Measurements from ENCODE around the gene ESR2.

The ESR2 gene

DNA sequence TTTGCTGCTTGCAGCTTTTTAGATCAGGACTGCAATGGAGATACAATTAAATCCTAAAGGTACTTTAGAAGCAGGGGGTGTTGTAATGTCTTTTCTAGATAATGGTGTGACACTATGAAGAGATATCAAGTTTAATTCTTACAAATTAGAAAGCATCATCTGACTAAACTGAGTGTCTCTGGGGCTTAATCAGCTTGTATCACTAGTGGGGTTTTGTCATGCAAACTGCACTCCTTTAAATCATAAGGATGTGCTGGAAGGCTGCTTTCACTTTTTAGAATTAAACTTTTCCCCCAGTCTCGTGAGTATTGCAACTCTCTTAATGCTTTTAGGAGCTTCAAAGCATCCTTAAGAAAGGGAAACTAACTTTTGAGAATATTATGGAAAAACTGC lies 218.6 kb downstream of the ESR2 start:
- Histone ChIP-seq H3K4me3 (ENCODE audit: low read length) (no peak overlapping the region), H2BK5ac (ENCODE audit: low read length) (no peak overlapping the region), H4K8ac (ENCODE audit: low read depth, low read length) (no peak overlapping the region), H3K9ac (ENCODE audit: low read length) (no peak overlapping the region), H3K79me1 (ENCODE audit: low read length) (no peaks in the 10 kb centered on the region), H2AK5ac (ENCODE audit: low read length) (no peak overlapping the region), H4K5ac (ENCODE audit: low read length) (no peak overlapping the region), H3K4me1 (ENCODE audit: control insufficient read depth, low read depth, low read length) (no peaks in the 10 kb centered on the region), H3K4ac (ENCODE audit: low read depth, low read length) (no peak overlapping the region), H3K27me3 (ENCODE audit: insufficient read depth, low read length, poor library complexity) (no peaks in the 10 kb centered on the region), H2BK15ac (replicated peaks; ENCODE audit: low read depth) (no peak overlapping the region), H3K27ac (ENCODE audit: low read depth, low read length) (no peak overlapping the region), H2BK120ac (ENCODE audit: low read depth, low read length) (no peak overlapping the region), H3K18ac (ENCODE audit: low read length) (no peak overlapping the region), H3K4me2 (ENCODE audit: low read length) (no peak overlapping the region), H3K36me3 (ENCODE audit: control insufficient read depth, insufficient read depth, low read length) (no peaks in the 10 kb centered on the region), H3K56ac (ENCODE audit: low read length) (no peak overlapping the region), H3K23ac (ENCODE audit: low read length) (no peak overlapping the region), H3K79me2 (ENCODE audit: control insufficient read depth, insufficient read depth, low read length) (no peaks in the 10 kb centered on the region)
- no peak for DNase-seq
- no CpG with 5 or more reads among the region's 1 CpG for WGBS (ENCODE audit: extremely low coverage, insufficient coverage, low lambda C conversion rate)

DNA sequence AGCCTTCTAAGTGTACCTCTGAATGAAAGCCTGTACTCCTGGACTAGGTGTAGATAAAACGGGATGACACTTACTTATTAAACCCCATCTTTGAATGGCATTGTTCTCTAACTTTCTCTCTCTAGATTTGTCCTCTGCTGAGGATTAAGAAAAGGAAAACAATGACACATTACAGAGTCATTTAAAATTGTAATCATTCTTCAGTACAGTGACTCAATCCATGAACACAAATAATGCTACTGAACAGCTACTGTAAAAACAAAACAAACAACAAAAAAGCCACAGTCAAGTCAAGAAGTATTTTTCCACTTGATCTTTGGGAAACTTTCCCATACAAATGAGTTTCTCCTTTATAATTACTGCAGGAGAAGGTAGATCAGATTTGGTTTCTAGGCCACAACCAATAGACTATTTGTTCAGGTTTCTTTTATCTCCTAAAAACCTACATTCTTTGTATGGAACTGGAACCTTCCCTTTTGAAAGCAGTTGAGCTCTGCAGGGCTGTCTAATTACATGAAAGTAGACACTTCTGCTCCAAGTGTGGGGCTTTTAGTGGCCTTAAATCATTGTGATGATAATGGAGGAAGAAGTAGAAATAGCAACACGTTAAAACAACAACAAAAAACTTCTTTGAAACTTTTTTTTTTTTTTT lies 219.1 kb downstream of the ESR2 start:
- Histone ChIP-seq H3K27ac (ENCODE audit: low read depth, low read length) (no peak overlapping the region), H3K4ac (ENCODE audit: low read depth, low read length) (no peak overlapping the region), H3K79me1 (ENCODE audit: low read length) (no peaks in the 10 kb centered on the region), H2BK15ac (replicated peaks; ENCODE audit: low read depth) (no peak overlapping the region), H3K4me2 (ENCODE audit: low read length) (no peak overlapping the region), H3K23ac (ENCODE audit: low read length) (no peak overlapping the region), H3K4me3 (ENCODE audit: low read length) (no peak overlapping the region), H2BK120ac (ENCODE audit: low read depth, low read length) (no peak overlapping the region), H3K27me3 (ENCODE audit: insufficient read depth, low read length, poor library complexity) (no peaks in the 10 kb centered on the region), H3K56ac (ENCODE audit: low read length) (no peak overlapping the region), H4K5ac (ENCODE audit: low read length) (no peak overlapping the region), H3K9ac (ENCODE audit: low read length) (no peak overlapping the region), H4K8ac (ENCODE audit: low read depth, low read length) (no peak overlapping the region), H2AK5ac (ENCODE audit: low read length) (no peak overlapping the region), H3K79me2 (ENCODE audit: control insufficient read depth, insufficient read depth, low read length) (no peaks in the 10 kb centered on the region), H3K36me3 (ENCODE audit: control insufficient read depth, insufficient read depth, low read length) (no peaks in the 10 kb centered on the region), H2BK5ac (ENCODE audit: low read length) (no peak overlapping the region), H3K4me1 (ENCODE audit: control insufficient read depth, low read depth, low read length) (no peaks in the 10 kb centered on the region), H3K18ac (ENCODE audit: low read length) (no peak overlapping the region)
- no peak for DNase-seq
- WGBS (ENCODE audit: extremely low coverage, insufficient coverage, low lambda C conversion rate), result no CpG with 5 or more reads among the region's 2 CpGs

DNA sequence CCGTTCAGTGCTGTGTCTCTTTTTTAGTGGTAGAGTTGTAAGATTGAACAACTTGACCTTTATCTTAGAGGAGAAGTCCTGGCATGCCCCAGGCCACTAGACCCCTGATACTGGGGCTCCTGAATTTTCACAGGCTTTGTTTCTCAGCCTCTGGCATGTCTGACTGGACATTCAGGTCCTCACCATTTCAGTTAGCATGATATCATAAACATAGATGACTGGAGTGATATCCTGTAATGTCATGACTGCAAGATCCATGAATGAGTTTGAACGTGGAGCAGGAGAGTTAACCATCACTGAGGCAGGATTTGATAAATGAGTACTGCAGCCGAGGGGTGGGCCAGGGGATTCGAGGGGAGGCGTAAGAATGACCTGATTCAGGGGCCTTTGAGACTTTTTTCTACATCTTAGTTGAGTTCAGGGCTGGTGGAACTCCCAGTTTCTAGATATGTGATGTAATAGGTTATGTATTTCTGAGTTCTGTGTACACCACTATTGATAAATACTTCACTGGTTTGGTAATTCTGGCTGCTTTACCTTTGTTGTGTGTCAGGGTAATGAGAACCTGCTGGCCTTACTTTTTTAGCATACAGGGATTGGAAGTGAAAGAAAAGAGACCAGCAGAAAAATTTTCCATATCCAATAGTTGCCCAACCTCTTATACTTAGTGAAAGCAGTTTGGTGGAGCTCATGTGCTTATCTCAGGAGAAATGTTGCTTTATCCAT lies 224.4 kb downstream of the ESR2 start:
- no peaks in the 10 kb centered on the region for H3K79me1 ChIP-seq (ENCODE audit: low read length)
- no peak overlapping the region for H2BK120ac ChIP-seq (ENCODE audit: low read depth, low read length)
- H2AK5ac ChIP-seq (ENCODE audit: low read length), result no peak overlapping the region
- H3K27me3 ChIP-seq (ENCODE audit: insufficient read depth, low read length, poor library complexity), result no peaks in the 10 kb centered on the region
- H3K4ac ChIP-seq (ENCODE audit: low read depth, low read length), result no peak overlapping the region
- H3K9ac ChIP-seq (ENCODE audit: low read length), result no peak overlapping the region
- no peak overlapping the region for H3K4me2 ChIP-seq (ENCODE audit: low read length)
- no peak for DNase-seq
- H3K18ac ChIP-seq (ENCODE audit: low read length), result no peak overlapping the region
- no peaks in the 10 kb centered on the region for H3K4me1 ChIP-seq (ENCODE audit: control insufficient read depth, low read depth, low read length)
- H4K8ac ChIP-seq (ENCODE audit: low read depth, low read length), result no peak overlapping the region
- no peak overlapping the region for H3K27ac ChIP-seq (ENCODE audit: low read depth, low read length)
- H3K56ac ChIP-seq (ENCODE audit: low read length), result no peak overlapping the region
- H4K5ac ChIP-seq (ENCODE audit: low read length), result no peak overlapping the region
- H3K23ac ChIP-seq (ENCODE audit: low read length), result no peak overlapping the region
- no peak overlapping the region for H3K4me3 ChIP-seq (ENCODE audit: low read length)
- H3K79me2 ChIP-seq (ENCODE audit: control insufficient read depth, insufficient read depth, low read length), result no peaks in the 10 kb centered on the region
- no peak overlapping the region for H2BK5ac ChIP-seq (ENCODE audit: low read length)
- no peaks in the 10 kb centered on the region for H3K36me3 ChIP-seq (ENCODE audit: control insufficient read depth, insufficient read depth, low read length)
- no CpG with 5 or more reads among the region's 5 CpGs for WGBS (ENCODE audit: extremely low coverage, insufficient coverage, low lambda C conversion rate)
- no peak overlapping the region for H2BK15ac ChIP-seq (replicated peaks; ENCODE audit: low read depth)

DNA sequence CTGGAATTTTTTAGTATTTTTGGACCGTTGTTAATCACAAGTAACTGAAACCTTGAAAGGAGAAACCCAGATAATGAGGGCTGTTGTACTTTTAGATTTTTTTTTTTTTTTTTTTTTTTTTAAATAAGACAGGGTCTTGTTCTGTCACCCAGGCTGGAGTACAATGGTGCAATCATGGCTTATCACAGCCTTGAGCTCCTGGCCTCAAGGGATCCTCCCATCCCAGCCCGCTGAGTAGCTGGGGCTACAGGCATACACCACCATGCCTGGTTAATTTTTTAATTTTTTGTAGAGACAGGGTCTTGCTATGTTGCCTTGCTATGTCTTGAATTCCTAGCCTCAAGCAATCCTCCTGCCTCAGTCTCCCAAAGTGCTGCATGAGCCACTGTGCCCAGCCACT lies 229.7 kb downstream of the ESR2 start:
- no peak overlapping the region for H3K4me3 ChIP-seq (ENCODE audit: low read length)
- no peaks in the 10 kb centered on the region for H3K79me2 ChIP-seq (ENCODE audit: control insufficient read depth, insufficient read depth, low read length)
- H3K56ac ChIP-seq (ENCODE audit: low read length), result no peak overlapping the region
- no CpG with 5 or more reads among the region's 2 CpGs for WGBS (ENCODE audit: extremely low coverage, insufficient coverage, low lambda C conversion rate)
- no peak overlapping the region for H3K4me2 ChIP-seq (ENCODE audit: low read length)
- no peak overlapping the region for H2AK5ac ChIP-seq (ENCODE audit: low read length)
- H3K9ac ChIP-seq (ENCODE audit: low read length), result no peak overlapping the region
- H3K27ac ChIP-seq (ENCODE audit: low read depth, low read length), result no peak overlapping the region
- H2BK15ac ChIP-seq (replicated peaks; ENCODE audit: low read depth), result no peak overlapping the region
- no peaks in the 10 kb centered on the region for H3K27me3 ChIP-seq (ENCODE audit: insufficient read depth, low read length, poor library complexity)
- no peak overlapping the region for H4K8ac ChIP-seq (ENCODE audit: low read depth, low read length)
- H3K23ac ChIP-seq (ENCODE audit: low read length), result no peak overlapping the region
- H2BK5ac ChIP-seq (ENCODE audit: low read length), result no peak overlapping the region
- no peaks in the 10 kb centered on the region for H3K79me1 ChIP-seq (ENCODE audit: low read length)
- no peak overlapping the region for H3K18ac ChIP-seq (ENCODE audit: low read length)
- no peak overlapping the region for H2BK120ac ChIP-seq (ENCODE audit: low read depth, low read length)
- no peaks in the 10 kb centered on the region for H3K36me3 ChIP-seq (ENCODE audit: control insufficient read depth, insufficient read depth, low read length)
- H3K4ac ChIP-seq (ENCODE audit: low read depth, low read length), result no peak overlapping the region
- no peak for DNase-seq
- peaks cover 2% of the 10 kb centered on the region for H3K4me1 ChIP-seq (ENCODE audit: control insufficient read depth, low read depth, low read length)
- no peak overlapping the region for H4K5ac ChIP-seq (ENCODE audit: low read length)

DNA sequence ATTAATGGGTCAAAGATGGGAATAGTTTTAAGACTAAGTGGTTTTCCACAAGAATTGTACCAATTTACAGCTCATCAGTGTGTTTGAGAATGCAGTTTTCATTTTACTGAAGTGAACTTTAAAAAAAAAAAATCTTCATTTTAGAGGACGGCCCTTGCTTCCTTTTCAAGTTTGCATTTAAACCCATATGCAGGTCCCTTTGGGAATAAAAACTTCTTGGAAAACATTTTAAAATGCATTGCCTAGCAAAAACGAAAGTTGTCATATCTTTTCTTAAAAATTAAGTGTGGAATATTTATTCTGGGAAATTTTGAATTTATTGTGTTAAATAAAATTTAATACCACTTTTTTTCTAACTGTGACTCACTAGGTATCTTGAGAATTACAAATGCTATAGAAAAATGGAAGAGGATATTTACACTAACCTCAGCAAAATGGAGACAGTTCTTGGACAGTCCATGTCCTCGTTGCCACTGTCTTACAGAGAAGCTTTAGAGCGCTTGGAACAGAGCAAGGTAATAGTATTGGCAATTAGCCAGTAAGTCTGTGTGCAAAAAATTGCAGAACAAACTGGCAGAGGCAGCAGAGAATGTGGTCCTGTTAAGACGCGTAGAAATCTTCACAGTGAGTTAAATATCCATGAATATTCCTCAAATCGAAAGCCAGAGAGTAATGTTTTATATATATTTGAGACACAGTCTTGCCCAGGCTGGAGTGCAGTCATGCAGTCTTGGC lies 231.6 kb downstream of the ESR2 start:
- Histone ChIP-seq H3K36me3 (ENCODE audit: control insufficient read depth, insufficient read depth, low read length) (no peaks in the 10 kb centered on the region), H3K9ac (ENCODE audit: low read length) (no peak overlapping the region), H2BK15ac (replicated peaks; ENCODE audit: low read depth) (no peak overlapping the region), H2AK5ac (ENCODE audit: low read length) (no peak overlapping the region), H3K27me3 (ENCODE audit: insufficient read depth, low read length, poor library complexity) (no peaks in the 10 kb centered on the region), H3K56ac (ENCODE audit: low read length) (peak overlapping the region; percentile 19), H4K5ac (ENCODE audit: low read length) (no peak overlapping the region), H3K4ac (ENCODE audit: low read depth, low read length) (no peak overlapping the region), H3K79me2 (ENCODE audit: control insufficient read depth, insufficient read depth, low read length) (no peaks in the 10 kb centered on the region), H3K23ac (ENCODE audit: low read length) (peak overlapping the region; percentile 20), H3K18ac (ENCODE audit: low read length) (no peak overlapping the region), H3K27ac (ENCODE audit: low read depth, low read length) (no peak overlapping the region), H3K4me2 (ENCODE audit: low read length) (no peak overlapping the region), H2BK120ac (ENCODE audit: low read depth, low read length) (no peak overlapping the region), H3K79me1 (ENCODE audit: low read length) (no peaks in the 10 kb centered on the region), H2BK5ac (ENCODE audit: low read length) (no peak overlapping the region), H3K4me1 (ENCODE audit: control insufficient read depth, low read depth, low read length) (peaks cover 2% of the 10 kb centered on the region), H3K4me3 (ENCODE audit: low read length) (no peak overlapping the region), H4K8ac (ENCODE audit: low read depth, low read length) (no peak overlapping the region)
- 100% methylated on average over 1 of the region's 7 CpGs for WGBS (ENCODE audit: extremely low coverage, insufficient coverage, low lambda C conversion rate)
- no peak for DNase-seq

Data from mesendoderm (in vitro differentiated cells).